ENCODE results near the gene VWA5B1. TPM values are rescaled to one million over a fixed set of nuclear protein-coding genes. Genes with fewer than 3 reads are reported as not detected.
A peak's percentile ranks its signal among the peaks of the same experiment; 100 is the strongest.

Gene VWA5B1
- total RNA-seq, 5 donors from 2014 or later (not counting 1 experiment from before 2014, with no cell fraction given) = 0.13 to 0.18 (median 0.15) TPM; not detected in 1

DNA sequence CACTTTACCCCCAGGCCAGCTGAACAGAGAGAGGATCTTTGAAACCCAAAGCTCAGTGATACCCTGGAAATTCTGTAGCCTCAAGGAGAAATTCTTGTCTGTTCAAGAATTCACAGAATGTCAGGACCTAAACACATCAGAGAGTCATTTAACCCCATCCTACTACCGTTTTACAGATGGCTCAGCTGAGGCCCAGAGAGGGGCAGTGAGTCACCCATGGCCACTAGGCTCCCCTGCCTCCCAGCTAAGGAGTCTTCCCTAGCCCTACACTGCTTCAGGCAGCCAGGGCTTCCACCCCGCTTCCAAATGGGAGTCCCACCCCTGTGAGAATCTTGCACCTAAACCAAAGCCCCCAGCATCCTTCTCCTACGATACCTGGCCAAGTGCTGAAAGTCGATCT, 28.3 kb downstream of the VWA5B1 start:
- no peak overlapping the region for H3K27ac ChIP-seq (ENCODE audit: low read length)
- Mint-ChIP-seq H3K27ac (no peak overlapping the region), H3K4me3 (no peak overlapping the region), H3K9me3 (no peaks in the 10 kb centered on the region), H3K4me1 (peaks cover 22 to 41% (median 30%) of the 10 kb centered on the region in 3 donors), H3K27me3 (peaks cover 0 to 10% of the 10 kb centered on the region in 2 donors), H3K36me3 (peaks cover 4% of the 10 kb centered on the region)
- WGBS (ENCODE audit: insufficient coverage) = 54% methylated on average over 1 of the region's 4 CpGs
- H3K36me3 ChIP-seq (ENCODE audit: control insufficient read depth in 2 of 2, extremely low read depth in 1 of 2, insufficient read depth in 1 of 2, low read length in 1 of 2) = no peaks in the 10 kb centered on the region
- DNase-seq (no peak), ATAC-seq (replicated peaks in 1 of 4) (no peak)
- peaks cover 0 to 11% of the 10 kb centered on the region in 2 experiments for H3K27me3 ChIP-seq (replicated peaks in 1 of 2; ENCODE audit: control insufficient read depth in 2 of 2, extremely low read depth in 1 of 2, insufficient read depth in 2 of 2, low read length in 1 of 2)
- CTCF ChIA-PET = no interaction called here
- POLR2A ChIA-PET = interaction anchor here in 1 of 2 donors (0.6 kb wide), 1 partner anchor 968 kb away, joined by 3 read pairs; no protein-coding TSS in a partner anchor
- H3K9me3 ChIP-seq = no peaks in the 10 kb centered on the region
- peaks cover 0 to 28% of the 10 kb centered on the region in 2 experiments for H3K4me1 ChIP-seq (ENCODE audit: control insufficient read depth in 1 of 2, extremely low read depth in 1 of 2, insufficient read depth in 2 of 2, low read length in 2 of 2)
- H3K4me3 ChIP-seq (ENCODE audit: control insufficient read depth in 1 of 2, extremely low read depth in 1 of 2, low read length in 1 of 2) = no peak overlapping the region

DNA sequence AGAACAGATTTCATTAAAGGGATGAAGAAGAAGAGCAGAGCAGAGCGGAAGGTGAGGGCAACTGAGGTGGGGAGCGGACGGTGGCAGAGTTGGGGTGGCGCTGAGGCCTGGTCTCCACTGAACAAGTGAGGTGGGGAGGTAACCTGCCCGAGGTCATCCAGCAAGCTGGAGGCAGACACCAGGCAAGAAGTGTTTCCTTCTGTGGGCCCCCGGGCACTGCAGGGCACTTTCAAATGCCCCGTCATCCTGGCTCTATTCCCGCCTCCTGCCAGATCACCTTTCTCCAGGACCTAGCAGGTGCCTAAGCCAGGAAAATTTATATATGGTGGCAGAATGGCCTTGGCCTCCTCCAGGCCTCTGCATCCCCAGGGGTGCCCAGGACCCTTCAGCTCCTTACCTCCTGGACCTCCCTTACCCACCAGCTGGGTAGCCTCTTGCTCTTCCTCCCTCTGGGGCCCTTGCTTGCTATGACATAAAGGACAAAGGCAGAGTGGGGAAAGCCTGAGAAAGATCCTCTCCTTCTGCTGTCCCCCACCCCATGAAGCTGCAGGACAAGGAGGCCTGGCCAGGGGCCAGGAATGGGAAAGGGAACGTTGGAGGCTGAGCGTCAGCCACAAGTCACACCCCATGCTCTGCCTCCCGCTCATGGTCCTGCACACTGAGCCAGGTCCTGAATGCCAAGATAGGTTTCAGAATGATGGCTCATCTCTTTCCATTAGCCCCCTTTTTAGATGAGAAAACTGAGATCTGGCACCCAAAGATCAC, 29.0 kb downstream of the VWA5B1 start:
- H3K27ac ChIP-seq (ENCODE audit: low read length) = no peak overlapping the region
- Mint-ChIP-seq H3K9me3 (no peaks in the 10 kb centered on the region), H3K4me1 (peaks cover 22 to 41% (median 30%) of the 10 kb centered on the region in 3 donors), H3K27me3 (peaks cover 0 to 12% of the 10 kb centered on the region in 2 donors), H3K27ac (no peak overlapping the region), H3K4me3 (no peak overlapping the region), H3K36me3 (peaks cover 4% of the 10 kb centered on the region)
- ATAC-seq (replicated peaks in 1 of 4) = no peak
- CTCF ChIA-PET = no interaction called here
- H3K36me3 ChIP-seq (ENCODE audit: control insufficient read depth in 2 of 2, extremely low read depth in 1 of 2, insufficient read depth in 1 of 2, low read length in 1 of 2) = no peaks in the 10 kb centered on the region
- H3K4me1 ChIP-seq (ENCODE audit: control insufficient read depth in 1 of 2, extremely low read depth in 1 of 2, insufficient read depth in 2 of 2, low read length in 2 of 2) = peaks cover 0 to 28% of the 10 kb centered on the region in 2 experiments
- 97% methylated on average over 5 of the region's 11 CpGs for WGBS (ENCODE audit: insufficient coverage)
- no peak overlapping the region for H3K4me3 ChIP-seq (ENCODE audit: control insufficient read depth in 1 of 2, extremely low read depth in 1 of 2, low read length in 1 of 2)
- POLR2A ChIA-PET = no interaction called here
- no peaks in the 10 kb centered on the region for H3K9me3 ChIP-seq
- DNase-seq = no peak
- peaks cover 0 to 11% of the 10 kb centered on the region in 2 experiments for H3K27me3 ChIP-seq (replicated peaks in 1 of 2; ENCODE audit: control insufficient read depth in 2 of 2, extremely low read depth in 1 of 2, insufficient read depth in 2 of 2, low read length in 1 of 2)

DNA sequence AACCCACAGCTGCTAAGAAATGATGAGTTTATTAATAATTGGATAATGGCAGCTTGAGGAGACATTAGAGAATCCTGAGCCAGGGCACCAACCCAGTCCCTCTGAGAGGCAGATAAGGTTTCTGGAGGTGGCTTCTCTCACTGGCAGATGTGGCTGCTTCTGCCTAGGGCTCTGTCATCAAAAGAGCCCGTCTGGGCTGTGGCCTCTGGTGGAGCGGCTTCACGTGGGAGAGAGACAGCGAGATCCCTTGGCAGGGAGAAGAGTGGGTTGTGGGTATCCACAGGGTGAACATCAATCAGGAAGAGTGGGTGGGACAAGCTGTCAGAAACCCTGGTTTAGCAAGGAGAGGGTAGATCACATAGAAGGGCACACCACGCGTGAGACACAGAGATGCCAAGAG, 30.0 kb downstream of the VWA5B1 start:
- H3K4me3 ChIP-seq (ENCODE audit: control insufficient read depth in 1 of 2, extremely low read depth in 1 of 2, low read length in 1 of 2) = no peak overlapping the region
- peaks cover 0 to 11% of the 10 kb centered on the region in 2 experiments for H3K27me3 ChIP-seq (replicated peaks in 1 of 2; ENCODE audit: control insufficient read depth in 2 of 2, extremely low read depth in 1 of 2, insufficient read depth in 2 of 2, low read length in 1 of 2)
- peak overlapping the region in 2 of 3 donors; percentile 74 to 75 for H3K4me3 Mint-ChIP-seq
- peak overlapping the region; percentile 68 to 84 for H3K27ac Mint-ChIP-seq
- ATAC-seq (replicated peaks in 1 of 4) = no peak
- H3K27ac ChIP-seq (ENCODE audit: low read length) = no peak overlapping the region
- ChIA-PET CTCF (interaction anchor here in 1 of 2 donors (0.5 kb wide), 1 partner anchor 1334 kb away, joined by 3 read pairs; no protein-coding TSS in a partner anchor), POLR2A (no interaction called here)
- no peaks in the 10 kb centered on the region for H3K36me3 Mint-ChIP-seq
- H3K36me3 ChIP-seq (ENCODE audit: control insufficient read depth in 2 of 2, extremely low read depth in 1 of 2, insufficient read depth in 1 of 2, low read length in 1 of 2) = no peaks in the 10 kb centered on the region
- 39% methylated on average over 4 of the region's 6 CpGs for WGBS (ENCODE audit: insufficient coverage)
- no peaks in the 10 kb centered on the region for H3K9me3 Mint-ChIP-seq
- no peak for DNase-seq
- peaks cover 0 to 12% of the 10 kb centered on the region in 2 donors for H3K27me3 Mint-ChIP-seq
- H3K4me1 Mint-ChIP-seq = peaks cover 22 to 41% (median 30%) of the 10 kb centered on the region in 3 donors
- H3K4me1 ChIP-seq (ENCODE audit: control insufficient read depth in 1 of 2, extremely low read depth in 1 of 2, insufficient read depth in 2 of 2, low read length in 2 of 2) = peaks cover 0 to 28% of the 10 kb centered on the region in 2 experiments
- no peaks in the 10 kb centered on the region for H3K9me3 ChIP-seq

DNA sequence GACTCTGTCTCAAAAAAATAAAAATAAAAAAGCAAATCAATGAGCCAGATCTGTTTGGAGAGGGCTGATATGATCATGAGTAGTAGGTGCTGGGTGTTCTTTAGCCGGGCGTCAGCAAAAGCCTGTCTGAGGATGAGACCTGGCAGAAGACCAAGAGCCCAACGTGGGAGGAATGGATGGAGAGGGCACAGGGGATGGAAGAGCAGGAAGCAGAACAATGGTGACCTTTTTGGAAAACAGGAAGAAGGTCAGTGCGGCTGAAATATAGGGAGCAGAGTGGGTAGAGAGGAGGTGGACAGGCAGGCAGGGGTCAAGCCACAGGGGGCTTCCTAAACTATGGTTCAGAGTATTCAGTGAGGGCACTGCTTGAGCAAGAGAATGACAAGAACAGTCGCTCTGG, 30.9 kb downstream of the VWA5B1 start:
- no peaks in the 10 kb centered on the region for H3K9me3 Mint-ChIP-seq

DNA sequence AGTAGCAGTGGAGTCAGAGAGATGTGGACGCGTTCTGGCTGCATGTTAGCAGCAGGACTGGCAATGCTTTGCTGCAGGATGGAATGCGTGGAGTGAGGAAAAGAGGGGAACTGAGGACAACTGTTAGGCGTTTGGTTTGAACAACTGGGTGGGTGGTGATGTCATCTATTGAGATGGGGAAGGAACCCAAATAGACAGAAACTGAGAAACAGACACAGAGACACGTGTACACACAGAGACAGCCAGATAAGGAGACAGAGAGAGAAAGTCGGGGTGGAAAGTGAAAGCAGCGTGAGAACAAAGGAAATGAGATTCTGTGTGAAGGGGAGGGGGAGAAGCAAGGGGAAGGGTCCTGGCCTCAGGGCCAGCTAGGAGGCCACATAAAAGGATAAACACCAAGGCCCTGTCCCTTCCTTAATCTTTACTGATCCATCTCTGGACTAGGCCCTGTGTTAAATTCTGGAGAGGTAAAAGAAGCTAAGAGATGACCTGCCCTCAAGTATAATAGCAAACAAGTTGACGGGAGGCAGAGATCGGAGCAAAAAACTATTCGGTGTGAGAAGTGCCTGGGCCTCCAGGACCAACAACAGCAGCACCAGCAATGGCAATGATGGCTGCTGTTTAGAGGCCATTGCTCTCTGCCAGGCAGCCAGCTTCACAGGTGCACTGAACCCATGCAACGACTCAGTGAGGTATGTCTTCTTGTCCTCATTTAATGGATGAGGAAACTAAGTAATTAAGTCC, 31.6 kb downstream of the VWA5B1 start:
- H3K9me3 ChIP-seq = no peaks in the 10 kb centered on the region
- peak overlapping the region; percentile 74 to 75 (median 74) for H3K4me3 Mint-ChIP-seq
- no peaks in the 10 kb centered on the region for H3K36me3 Mint-ChIP-seq
- CTCF ChIA-PET = no interaction called here
- no peaks in the 10 kb centered on the region for H3K9me3 Mint-ChIP-seq
- peak; percentile 39 to 58 (median 46) for ATAC-seq (replicated peaks in 1 of 4)
- peaks cover 22 to 41% (median 30%) of the 10 kb centered on the region in 3 donors for H3K4me1 Mint-ChIP-seq
- peak overlapping the region; percentile 81 for H3K27ac ChIP-seq (ENCODE audit: low read length)
- H3K27me3 Mint-ChIP-seq = peaks cover 6 to 21% of the 10 kb centered on the region in 2 donors
- peak in 1 of 35 experiments; percentile 25 for DNase-seq
- H3K4me3 ChIP-seq (ENCODE audit: control insufficient read depth in 1 of 2, extremely low read depth in 1 of 2, low read length in 1 of 2) = peak overlapping the region in 1 of 2 donors; percentile 57
- H3K4me1 ChIP-seq (ENCODE audit: control insufficient read depth in 1 of 2, extremely low read depth in 1 of 2, insufficient read depth in 2 of 2, low read length in 2 of 2) = peaks cover 0 to 28% of the 10 kb centered on the region in 2 experiments
- POLR2A ChIA-PET = no interaction called here
- H3K36me3 ChIP-seq (ENCODE audit: control insufficient read depth in 2 of 2, extremely low read depth in 1 of 2, insufficient read depth in 1 of 2, low read length in 1 of 2) = no peaks in the 10 kb centered on the region
- H3K27me3 ChIP-seq (replicated peaks in 1 of 2; ENCODE audit: control insufficient read depth in 2 of 2, extremely low read depth in 1 of 2, insufficient read depth in 2 of 2, low read length in 1 of 2) = peaks cover 0 to 10% of the 10 kb centered on the region in 2 experiments
- peak overlapping the region; percentile 84 for H3K27ac Mint-ChIP-seq
- 47% methylated on average over 8 of the region's 11 CpGs for WGBS (ENCODE audit: insufficient coverage)

More for the DNA sequence above, 30.9 kb downstream of the VWA5B1 start:
- Histone ChIP-seq H3K4me3 (ENCODE audit: control insufficient read depth in 1 of 2, extremely low read depth in 1 of 2, low read length in 1 of 2) (peak overlapping the region in 1 of 2 donors; percentile 57), H3K36me3 (ENCODE audit: control insufficient read depth in 2 of 2, extremely low read depth in 1 of 2, insufficient read depth in 1 of 2, low read length in 1 of 2) (no peaks in the 10 kb centered on the region), H3K27me3 (replicated peaks in 1 of 2; ENCODE audit: control insufficient read depth in 2 of 2, extremely low read depth in 1 of 2, insufficient read depth in 2 of 2, low read length in 1 of 2) (peaks cover 0 to 11% of the 10 kb centered on the region in 2 experiments), H3K4me1 (ENCODE audit: control insufficient read depth in 1 of 2, extremely low read depth in 1 of 2, insufficient read depth in 2 of 2, low read length in 2 of 2) (peaks cover 0 to 28% of the 10 kb centered on the region in 2 experiments), H3K27ac (ENCODE audit: low read length) (no peak overlapping the region), H3K9me3 (no peaks in the 10 kb centered on the region)
- Mint-ChIP-seq H3K36me3 (no peaks in the 10 kb centered on the region), H3K4me1 (peaks cover 22 to 41% (median 30%) of the 10 kb centered on the region in 3 donors), H3K27ac (peak overlapping the region; percentile 84), H3K27me3 (peaks cover 0 to 15% of the 10 kb centered on the region in 2 donors), H3K4me3 (peak overlapping the region; percentile 74 to 75 (median 74))
- ATAC-seq (replicated peaks in 1 of 4) = no peak
- CTCF ChIA-PET = no interaction called here
- WGBS (ENCODE audit: insufficient coverage) = 65% methylated on average over 5 of the region's 5 CpGs
- no peak for DNase-seq
- POLR2A ChIA-PET = no interaction called here
